ENCODE results near the gene RNASET2.

DNA sequence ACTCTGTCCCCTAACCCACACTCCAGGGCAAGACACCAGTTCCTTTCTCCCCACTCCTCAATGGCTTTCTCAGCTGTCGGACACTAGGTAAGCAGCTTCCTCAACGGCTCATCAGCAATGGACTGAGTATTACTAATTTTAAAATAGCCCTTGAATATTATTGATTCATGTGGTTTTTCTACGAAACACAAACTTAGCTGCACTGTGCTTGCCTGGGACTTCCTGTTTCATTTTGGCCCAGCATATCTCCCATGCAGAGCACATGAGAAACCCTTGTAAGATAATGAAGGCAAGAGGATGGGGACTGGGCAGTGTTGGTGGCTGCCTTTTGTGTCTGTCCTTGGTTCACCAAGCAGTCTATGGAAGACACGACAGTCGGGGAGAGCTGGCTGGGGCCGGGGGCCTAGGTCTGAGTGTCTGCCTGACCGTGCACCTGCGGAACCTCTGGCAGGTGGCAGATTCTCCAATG lies 48.9 kb downstream of the RNASET2 start:
- TF ChIP-seq, protein P1, sequence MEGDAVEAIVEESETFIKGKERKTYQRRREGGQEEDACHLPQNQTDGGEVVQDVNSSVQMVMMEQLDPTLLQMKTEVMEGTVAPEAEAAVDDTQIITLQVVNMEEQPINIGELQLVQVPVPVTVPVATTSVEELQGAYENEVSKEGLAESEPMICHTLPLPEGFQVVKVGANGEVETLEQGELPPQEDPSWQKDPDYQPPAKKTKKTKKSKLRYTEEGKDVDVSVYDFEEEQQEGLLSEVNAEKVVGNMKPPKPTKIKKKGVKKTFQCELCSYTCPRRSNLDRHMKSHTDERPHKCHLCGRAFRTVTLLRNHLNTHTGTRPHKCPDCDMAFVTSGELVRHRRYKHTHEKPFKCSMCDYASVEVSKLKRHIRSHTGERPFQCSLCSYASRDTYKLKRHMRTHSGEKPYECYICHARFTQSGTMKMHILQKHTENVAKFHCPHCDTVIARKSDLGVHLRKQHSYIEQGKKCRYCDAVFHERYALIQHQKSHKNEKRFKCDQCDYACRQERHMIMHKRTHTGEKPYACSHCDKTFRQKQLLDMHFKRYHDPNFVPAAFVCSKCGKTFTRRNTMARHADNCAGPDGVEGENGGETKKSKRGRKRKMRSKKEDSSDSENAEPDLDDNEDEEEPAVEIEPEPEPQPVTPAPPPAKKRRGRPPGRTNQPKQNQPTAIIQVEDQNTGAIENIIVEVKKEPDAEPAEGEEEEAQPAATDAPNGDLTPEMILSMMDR (IDR thresholded peaks at IDR 0.05) = no peak
- no peak for TF ChIP-seq POLR2A (IDR thresholded peaks at IDR 0.05)

Measured in lower leg skin (tissue), 3 donors.